Left cardiac atrium (tissue), 4 donors: ENCODE measurements around the gene CHST3. TPM values are rescaled to one million over a fixed set of nuclear protein-coding genes. Genes with fewer than 3 reads are reported as not detected.
"Not testable (repeated sequence)": the region's sequence is repeated elsewhere in the genome, so short reads cannot be mapped to it uniquely, and the experiment has no call there.

ENCODE experiments used
- ATAC-seq, 2 donors: fragments of 200-7000 bp; cut with Tn5 transposase; one replicate each; pipeline ENCODE4 v1.9.1; 2020; ENCODE audit warnings: mild to moderate bottlenecking in 2 of 2, moderate library complexity in 2 of 2
- DNase-seq: peaks from one replicate; pipeline ENCODE4 v3.0.0-alpha.2; 2020
- intact Hi-C, 2 donors: fragments of 100-400 bp; cut with DNase I; formaldehyde crosslinking; loops; one replicate each; pipeline versions ENCODE4 v1.14.1 to v1.15.1; 2022 to 2023
- total RNA-seq, 2 donors: library from RNA; stranded (reverse); fragmentation: NEBNext Ultra II Directional; extraction: Animal tissue kit (Norgen Biotek cat#: 25700); gene quantifications; one replicate each; pipeline ENCODE4 v1.2.1, GENCODE V29; 2021
- donor health status: DM: no; HTN: yes; CAD: no.
- donor health status: DM: no; HTN: yes; CAD: no; lungs with severe emphysema.
- donor health status: DM: yes; HTN: yes; CAD: no.
- donor health status: Dilated cardiomyopathy.

The CHST3 gene
- total RNA-seq, 2 donors from 2014 or later = 17.7 to 40.0 TPM

- intact Hi-C loops = no loop called here
- ATAC-seq (no peak), DNase-seq (no peak)
Observed at GRCh38 chr10:71982269-71983178, 18.3 kb downstream of the CHST3 start.

DNA sequence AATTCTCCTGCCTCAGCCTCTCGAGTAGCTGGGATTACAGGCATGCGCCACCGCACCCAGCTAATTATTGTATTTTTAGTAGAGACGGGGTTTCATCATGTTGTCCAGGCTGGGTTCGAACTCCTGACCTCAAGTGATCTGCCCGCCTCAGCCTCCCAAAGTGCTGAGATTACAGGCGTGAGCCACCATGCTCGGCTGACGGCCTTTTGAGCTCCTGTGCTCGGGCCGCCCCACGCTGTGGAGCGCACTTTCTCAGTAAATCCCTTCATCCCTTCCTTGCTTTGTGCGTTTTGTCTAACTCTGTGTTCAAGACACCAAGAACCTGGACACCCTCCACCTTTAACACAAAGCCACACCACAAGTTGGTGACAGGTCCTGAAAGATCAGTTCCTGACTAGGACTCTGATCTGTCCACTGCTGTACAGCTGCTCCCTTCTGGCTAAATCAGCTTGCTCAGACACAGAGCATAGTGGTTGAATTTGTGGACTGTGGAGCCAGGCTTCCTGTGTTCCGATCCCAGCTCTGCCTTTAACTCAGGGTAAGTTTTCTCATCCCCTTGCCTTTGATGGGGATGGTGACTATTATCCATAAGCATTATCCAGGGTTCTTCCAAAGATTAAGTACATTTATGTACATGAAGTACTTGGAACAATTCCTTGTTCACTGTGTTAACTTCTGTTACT lies 20.1 kb downstream of the CHST3 start:
- DNase-seq (no peak), ATAC-seq (no peak)
- intact Hi-C loops = no loop called here

DNA sequence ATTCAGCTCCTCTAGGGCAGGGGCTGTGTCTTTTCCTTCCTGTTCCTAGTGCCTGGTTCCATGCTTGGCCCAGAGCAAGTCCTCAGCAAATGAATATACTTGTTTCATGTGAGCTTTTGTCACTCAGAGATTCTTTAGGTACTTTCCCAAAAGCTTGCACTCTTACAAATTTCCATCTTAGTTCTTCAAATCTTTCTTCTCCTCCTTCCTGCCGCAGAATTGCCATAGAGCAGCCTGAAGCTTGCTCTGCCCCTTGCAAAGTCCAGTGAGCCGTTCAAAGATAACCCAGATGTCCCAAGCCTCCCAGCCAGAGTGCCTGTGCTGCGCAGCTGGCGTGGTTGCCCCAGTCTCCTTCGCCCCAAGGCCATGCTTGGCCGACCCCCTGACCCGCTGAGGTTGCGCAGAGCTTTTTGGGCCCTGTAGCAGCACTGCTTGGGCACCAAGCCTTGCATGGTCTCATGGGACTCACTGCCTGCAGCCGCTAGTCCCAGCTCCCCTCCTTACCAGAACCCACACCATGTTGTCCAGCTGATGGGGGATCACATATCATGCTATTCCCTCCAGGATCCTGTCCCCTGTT lies 20.7 kb downstream of the CHST3 start:
- ATAC-seq = peak in 1 of 2 donors; percentile 45
- DNase-seq = no peak
- intact Hi-C loops = no loop called here

- ATAC-seq = peak; percentile 23 to 71
- DNase-seq = peak; percentile 56
- intact Hi-C loops = no loop called here
Observed at GRCh38 chr10:71985542-71986250, 21.5 kb downstream of the CHST3 start.

- DNase-seq, ATAC-seq, intact Hi-C loops: not testable (repeated sequence)
Observed at GRCh38 chr10:71988895-71989294, 24.7 kb downstream of the CHST3 start.

- no peak for DNase-seq
- intact Hi-C loops = no loop called here
- ATAC-seq = no peak
Observed at GRCh38 chr10:71989661-71990454, 25.7 kb downstream of the CHST3 start.

GRCh38 chr10:71990706-71991269 lies 26.6 kb downstream of the CHST3 start:
- intact Hi-C loops = no loop called here
- DNase-seq = no peak

DNA sequence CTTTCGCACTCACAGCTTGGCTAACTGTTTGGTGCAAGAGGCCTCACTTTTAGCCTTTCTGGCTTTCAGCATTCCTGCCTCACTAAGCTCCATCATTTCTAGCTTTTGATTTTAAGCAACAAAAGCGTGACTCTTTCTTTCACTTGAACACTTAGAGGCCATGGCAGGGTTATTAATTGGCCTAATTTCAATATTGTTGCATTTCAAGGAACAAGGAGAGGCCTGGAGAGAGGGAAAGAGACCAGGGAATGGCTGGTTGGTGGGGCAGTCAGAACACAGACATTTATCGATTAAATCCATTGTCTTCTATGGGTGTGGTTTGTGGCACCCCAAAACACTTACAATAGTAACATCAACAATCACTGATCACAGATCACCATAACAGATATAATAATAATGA lies 31.3 kb downstream of the CHST3 start:
- DNase-seq (no peak), ATAC-seq (no peak)
- intact Hi-C loops = no loop called here

More at GRCh38 chr10:71990706-71991269, 26.6 kb downstream of the CHST3 start:
- ATAC-seq = no peak

- intact Hi-C loops = no loop called here
- ATAC-seq = no peak
- no peak for DNase-seq
Observed at GRCh38 chr10:71995887-71996575, 31.8 kb downstream of the CHST3 start.

DNA sequence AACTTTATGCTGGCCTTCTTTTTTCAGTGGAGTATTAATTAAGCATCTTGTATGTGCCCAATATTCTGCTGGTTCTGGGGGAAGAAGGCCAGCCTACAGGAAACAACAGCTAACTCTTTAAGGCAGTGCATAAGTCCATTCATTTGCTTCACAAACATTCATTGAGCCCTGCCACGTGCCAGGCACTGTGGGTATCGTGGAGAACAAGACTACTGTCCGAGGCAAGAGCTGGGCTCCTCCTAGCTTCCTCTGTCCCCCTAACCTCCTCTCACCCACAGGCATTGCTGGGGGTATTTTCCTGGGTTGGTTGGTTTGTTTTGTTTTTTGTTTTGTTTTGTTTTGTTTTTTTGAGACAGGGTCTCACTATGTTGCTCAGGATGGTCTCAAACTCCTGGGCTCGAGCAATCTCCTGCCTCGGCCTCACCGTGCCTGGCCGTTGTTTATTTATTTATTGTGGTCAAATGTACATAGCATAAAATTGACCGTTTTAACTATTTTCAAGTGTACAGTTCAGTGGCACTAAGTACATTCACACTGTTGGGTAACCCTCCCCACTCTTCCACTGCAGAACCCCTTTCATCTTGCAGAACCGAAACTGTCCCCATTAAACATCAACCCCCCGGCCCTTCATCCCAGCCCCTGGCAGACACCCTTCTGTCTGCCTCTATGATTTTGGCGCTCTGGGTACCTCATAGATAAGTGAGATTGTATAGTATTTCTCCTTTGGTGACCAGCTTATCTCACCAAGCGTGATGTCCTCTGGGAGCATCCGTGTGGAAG lies 32.6 kb downstream of the CHST3 start:
- intact Hi-C loops = no loop called here

DNA sequence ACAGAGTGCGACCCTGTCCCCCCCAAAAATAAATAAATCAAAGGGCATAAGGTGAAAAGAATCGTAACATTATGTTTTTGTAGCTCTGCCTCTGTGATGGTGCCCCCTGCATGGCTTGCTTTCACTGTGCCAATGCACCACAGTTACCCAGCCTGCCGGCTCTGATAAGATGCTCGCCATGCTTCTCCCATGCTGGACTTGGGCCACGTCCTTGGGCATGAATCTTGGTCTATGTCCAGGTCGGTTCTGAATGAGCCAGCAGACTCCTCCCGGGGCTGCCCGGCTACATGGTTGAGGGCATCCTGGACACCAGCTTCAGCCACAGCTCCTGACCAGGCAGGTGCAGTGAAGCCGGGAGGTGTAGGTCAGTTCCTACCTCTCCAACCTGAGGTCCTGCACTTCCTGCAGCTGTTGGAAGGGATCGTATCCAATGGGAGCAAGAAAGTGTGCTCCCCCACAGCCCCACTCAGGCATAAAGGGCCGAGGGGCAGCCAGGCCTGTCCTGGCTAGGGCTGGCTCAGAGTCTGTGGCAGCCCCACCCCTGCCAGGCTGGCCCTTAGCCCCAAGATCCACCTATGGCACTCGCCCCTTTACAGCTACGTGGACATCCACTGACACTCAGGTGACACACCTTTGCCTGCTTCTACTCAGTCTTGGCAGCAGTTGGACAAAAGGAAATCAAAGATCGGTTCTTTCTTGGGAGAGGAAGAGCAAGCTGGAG lies 34.1 kb downstream of the CHST3 start:
- intact Hi-C loops = no loop called here
- peak; percentile 71 for DNase-seq

More for the DNA sequence above, 32.6 kb downstream of the CHST3 start:
- DNase-seq (no peak), ATAC-seq (no peak)

DNA sequence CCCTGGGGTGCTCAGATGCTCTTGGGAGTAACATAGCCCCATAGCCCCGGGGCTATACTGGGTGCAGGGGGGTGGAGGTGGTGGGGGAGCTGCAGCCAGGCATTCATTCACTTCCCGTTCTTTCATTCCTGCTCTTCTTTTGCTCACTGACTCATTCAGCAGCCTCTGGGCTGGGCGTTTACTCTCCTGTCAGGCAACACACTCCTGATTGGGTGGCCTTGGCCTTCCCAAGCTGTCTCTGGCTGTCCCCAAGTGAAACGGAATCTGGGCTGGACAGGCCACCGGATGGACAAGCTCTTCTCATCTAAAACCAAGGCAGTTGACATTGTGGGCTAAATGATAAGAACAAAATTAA lies 34.6 kb downstream of the CHST3 start:
- intact Hi-C loops = no loop called here
- DNase-seq = peak; percentile 75

More for the DNA sequence above, 34.1 kb downstream of the CHST3 start:
- ATAC-seq = peak; percentile 45 to 68

DNA sequence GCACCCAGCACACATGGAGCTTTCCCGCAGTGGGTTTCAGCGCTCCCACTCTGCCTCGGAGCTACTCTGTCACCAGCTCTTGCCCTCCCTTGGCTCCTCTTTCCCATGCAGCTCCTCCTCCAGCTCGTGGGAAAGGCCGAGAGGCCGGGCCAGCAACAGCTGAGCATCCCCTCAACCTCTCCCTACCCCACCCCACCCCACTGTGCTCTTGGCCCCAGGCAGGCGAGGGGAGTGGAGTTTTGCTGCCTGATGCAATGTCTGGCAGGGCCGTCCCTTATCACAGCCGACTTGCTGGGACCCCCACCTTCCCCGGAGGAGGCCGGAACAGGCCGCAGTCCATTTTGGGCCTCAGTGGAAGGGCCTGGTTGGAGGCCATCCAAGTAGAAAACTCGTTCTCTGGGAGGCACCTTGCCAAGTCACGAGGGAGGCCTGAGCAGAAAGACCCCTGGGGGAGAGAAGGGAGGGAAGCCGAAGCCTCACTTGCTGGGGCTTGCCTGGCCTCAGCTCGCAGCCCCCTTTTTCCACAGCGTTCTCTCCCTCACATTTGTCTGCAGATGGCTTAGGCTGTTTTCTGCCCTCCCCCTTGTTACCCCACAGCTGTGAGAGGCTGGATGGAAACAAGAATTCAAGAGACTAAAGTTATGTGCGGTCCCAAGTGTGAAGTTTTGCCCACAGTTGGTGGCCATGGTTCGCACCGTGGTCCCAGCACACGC lies 35.3 kb downstream of the CHST3 start:
- ATAC-seq (peak; percentile 84 to 87), DNase-seq (peak; percentile 87)
- intact Hi-C loops = no loop called here

More for the DNA sequence above, 34.6 kb downstream of the CHST3 start:
- ATAC-seq = peak; percentile 53 to 85

GRCh38 chr10:72000073-72001032 lies 36.2 kb downstream of the CHST3 start:
- ATAC-seq = no peak
- DNase-seq = no peak
- intact Hi-C loops = no loop called here

DNA sequence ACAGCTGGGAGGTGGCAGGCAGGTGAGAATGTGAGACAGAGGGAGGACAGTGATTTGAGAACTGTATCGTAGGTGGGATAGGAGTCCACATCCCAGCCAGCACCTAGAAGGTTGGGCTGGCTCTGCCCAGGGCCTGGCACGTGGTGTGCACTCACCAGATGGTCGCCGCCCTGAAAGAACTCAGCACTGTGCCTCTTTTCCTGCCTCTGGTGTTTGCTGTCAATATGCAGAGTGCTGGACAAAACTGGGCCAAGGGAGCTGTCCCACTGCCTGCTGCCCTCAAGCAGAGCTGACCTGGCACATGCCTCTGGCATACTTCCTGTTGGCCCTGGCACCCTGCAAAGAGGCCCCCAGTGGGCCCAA lies 36.8 kb downstream of the CHST3 start:
- no peak for DNase-seq
- ATAC-seq = peak; percentile 7 to 46
- intact Hi-C loops = no loop called here
